LNCaP clone FGC (cell line): ENCODE data around the gene ARMC9.
"Not testable (repeated sequence)": the region's sequence is repeated elsewhere in the genome, so short reads cannot be mapped to it uniquely, and the experiment has no call there.

Experiments
- DNase-seq: peaks from one replicate; pipeline ENCODE4 v3.0.0-alpha.2; 2011; ENCODE audit warnings: low read depth
- H3K4me3 ChIP-seq: 2 replicates; pipeline ENCODE4 v1.5.1; 2011; ENCODE audit warnings: mild to moderate bottlenecking, low read depth, low read length, control low read depth
- TF ChIP-seq, protein P1 (sequence below): IDR thresholded peaks from 2 replicates; pipeline ENCODE4 v1.5.1; 2012; ENCODE audit warnings: mild to moderate bottlenecking; ENCODE audit not compliant: control insufficient read depth, insufficient read depth; ENCODE audit errors: extremely low read depth

The ARMC9 gene

DNA sequence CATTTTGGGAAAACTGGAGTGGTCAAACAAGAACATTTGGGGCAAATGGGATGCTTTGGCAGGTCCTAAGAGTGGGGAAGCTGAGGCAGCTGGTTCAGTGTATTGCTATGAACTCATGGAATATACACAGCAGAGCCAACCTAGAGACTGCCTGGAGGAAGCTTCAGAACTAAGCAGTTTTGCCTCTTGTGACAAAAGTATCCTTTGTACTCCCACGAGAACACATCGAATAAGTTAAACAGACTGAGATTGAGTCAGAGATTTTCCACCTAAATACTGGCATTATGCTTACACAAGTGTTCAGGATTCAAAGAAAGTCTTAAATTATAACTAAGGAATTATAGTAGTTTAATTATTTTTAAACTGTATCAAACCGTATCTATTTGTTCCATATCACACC lies 5.2 kb upstream of the ARMC9 start:
- DNase-seq: no peak
- TF ChIP-seq, protein P1, sequence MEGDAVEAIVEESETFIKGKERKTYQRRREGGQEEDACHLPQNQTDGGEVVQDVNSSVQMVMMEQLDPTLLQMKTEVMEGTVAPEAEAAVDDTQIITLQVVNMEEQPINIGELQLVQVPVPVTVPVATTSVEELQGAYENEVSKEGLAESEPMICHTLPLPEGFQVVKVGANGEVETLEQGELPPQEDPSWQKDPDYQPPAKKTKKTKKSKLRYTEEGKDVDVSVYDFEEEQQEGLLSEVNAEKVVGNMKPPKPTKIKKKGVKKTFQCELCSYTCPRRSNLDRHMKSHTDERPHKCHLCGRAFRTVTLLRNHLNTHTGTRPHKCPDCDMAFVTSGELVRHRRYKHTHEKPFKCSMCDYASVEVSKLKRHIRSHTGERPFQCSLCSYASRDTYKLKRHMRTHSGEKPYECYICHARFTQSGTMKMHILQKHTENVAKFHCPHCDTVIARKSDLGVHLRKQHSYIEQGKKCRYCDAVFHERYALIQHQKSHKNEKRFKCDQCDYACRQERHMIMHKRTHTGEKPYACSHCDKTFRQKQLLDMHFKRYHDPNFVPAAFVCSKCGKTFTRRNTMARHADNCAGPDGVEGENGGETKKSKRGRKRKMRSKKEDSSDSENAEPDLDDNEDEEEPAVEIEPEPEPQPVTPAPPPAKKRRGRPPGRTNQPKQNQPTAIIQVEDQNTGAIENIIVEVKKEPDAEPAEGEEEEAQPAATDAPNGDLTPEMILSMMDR: no peak
- no peak overlapping the region for H3K4me3 ChIP-seq

DNA sequence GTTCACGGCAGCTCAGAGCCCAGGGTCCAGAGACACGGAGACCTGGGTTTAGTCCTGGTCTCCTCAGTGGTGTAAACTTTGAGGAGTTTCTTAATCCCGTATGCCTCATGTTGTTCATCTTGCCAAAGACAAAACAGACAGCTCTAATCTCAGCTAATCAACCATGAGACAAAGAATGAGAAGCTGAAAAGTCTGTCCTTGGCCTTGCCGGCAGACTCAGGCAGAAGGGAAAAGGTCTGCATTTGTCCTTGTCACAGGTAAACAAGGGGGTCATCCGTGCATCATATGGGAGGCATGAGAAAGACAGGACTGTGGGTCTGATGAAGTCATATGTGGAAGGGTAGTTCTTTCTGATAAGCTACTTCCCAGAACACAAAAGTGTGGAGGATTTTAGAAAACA lies 1.8 kb upstream of the ARMC9 start:
- no peak overlapping the region for H3K4me3 ChIP-seq
- DNase-seq: no peak
- TF ChIP-seq, protein P1: no peak

DNA sequence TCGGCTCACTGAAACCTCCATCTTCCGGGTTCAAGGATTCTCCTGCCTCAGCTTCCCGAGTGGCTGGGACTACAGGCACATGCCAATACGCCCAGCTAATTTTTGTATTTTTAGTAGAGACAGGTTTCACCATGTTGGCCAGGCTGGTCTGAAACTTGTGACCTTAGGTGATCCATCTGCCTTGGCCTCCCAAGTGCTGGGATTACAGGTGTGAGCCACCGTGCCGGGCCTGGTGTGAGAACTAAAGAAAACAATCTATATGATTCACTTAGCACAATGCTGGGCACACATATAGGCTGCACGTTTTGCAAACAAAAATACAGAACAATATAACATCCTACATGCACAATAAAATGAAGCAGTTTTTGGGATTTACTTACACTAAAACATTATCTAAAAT lies 1.2 kb upstream of the ARMC9 start:
- not testable (repeated sequence) for H3K4me3 ChIP-seq, DNase-seq

DNA sequence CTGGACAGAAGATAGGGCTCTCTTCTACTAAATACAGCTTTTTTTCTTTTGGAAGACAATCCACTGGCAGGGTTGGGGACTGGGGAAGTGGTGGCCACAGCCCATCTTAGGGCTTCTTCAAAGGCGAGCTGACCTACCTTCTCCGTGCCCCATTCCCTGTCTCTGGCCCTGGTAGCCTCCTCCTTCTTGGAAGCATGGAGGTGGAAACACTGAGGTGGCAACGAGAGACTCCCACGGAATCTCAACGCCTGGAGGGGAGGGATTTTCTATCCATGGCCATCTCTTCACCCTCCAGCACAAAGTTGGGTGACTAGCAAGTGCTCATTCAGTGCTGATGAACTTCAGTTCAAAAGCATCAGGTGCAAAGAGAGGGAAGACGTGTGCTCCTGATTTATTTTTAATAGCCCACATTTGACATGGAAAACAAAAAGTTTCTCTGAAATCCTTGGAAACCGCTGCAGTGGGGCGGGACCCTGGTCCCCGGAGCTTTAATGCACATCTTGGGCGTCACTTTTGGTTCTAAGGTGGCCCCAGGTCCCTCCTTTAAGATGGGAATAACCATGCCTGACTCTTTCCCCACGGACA lies 633 bp upstream of the ARMC9 start:
- TF ChIP-seq, protein P1: no peak
- DNase-seq: no peak

DNA sequence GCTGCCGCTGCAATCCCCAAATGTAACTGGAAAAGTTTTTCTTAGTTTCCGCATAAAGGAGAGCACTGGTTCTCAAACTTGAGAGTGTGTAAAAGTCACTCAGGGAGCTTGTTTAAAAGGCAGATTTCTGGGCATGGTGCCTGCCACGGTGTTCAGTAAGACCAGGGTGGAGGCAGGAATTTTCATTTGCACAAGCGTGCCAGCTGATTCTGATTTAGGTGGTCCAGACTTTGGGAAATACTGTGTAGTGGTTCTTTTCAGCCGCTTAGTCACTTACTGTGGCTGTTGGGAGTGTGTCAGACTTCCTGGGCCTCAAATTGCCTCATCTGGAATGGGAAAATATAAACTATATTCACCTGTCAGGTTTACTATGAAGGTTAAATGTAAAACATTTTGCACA lies 788 bp downstream of the ARMC9 start:
- no peak for DNase-seq
- TF ChIP-seq, protein P1: no peak
- H3K4me3 ChIP-seq: peak overlapping the region; percentile 85

More for the DNA sequence above, 633 bp upstream of the ARMC9 start:
- peak overlapping the region; percentile 85 for H3K4me3 ChIP-seq

DNA sequence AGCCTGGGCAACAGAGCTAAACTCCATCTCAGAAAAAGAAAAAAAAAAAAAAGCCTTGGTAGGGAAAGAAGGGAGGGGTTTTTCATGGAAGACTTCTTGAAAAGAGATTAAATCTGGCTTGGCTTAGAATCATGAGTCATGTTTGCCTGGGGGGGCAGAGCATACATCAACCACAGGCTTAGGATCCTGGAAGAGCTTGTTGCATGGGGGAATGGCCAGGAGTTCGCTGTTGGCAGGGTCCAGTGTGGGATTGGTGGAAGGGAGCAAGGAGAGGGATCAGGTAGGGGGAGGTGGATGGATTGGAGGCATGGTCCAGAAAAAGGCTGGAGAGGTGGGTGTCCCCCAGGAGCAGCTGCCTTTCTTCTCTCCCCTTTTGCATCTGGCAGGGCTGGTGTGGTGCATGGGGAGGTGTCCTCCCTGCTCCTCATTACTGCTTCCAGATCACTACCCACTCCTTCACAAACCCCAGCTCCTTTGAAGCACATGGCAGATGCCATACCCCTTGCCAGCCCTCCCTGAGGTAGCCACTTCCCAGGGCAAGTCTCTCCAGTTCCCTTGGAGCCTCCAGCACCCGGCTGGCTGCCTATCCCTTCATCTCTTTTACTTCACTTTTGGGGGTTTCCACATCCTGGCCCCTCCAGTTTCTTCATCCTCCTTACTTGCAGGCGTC lies 2.5 kb downstream of the ARMC9 start:
- TF ChIP-seq, protein P1: no peak
- no peak overlapping the region for H3K4me3 ChIP-seq
- no peak for DNase-seq

DNA sequence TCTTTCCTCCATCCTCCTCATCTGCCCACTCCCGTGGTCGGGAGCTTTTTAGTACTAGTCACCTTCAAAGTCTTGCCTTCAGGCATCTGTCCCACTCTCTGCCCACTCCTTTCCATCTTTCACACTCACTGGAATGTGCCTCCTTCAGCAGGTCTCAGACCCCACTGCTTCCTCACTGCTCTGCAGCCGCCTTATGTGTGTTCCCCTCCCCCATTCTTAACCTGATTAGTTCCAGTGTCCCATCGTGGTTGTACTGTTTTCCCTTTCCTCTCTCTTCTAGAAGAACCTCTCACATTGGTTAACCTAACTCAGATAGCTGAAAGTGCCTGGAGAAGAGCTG lies 3.0 kb downstream of the ARMC9 start:
- H3K4me3 ChIP-seq: no peak overlapping the region
- TF ChIP-seq, protein P1: no peak
- no peak for DNase-seq
